Cardiac fibroblast (primary cell): ENCODE results near the gene ETDC.

Source experiments
- DNase-seq, 2 donors: peaks; one replicate each; pipeline versions ENCODE4 v3.0.0 to v3.0.0-alpha.2; 2010; ENCODE audit warnings: low read depth in 2 of 2
- H3K4me3 ChIP-seq, 2 donors: replicated peaks in 1 of 2; 1 replicate in 1 of 2; 2 replicates in 1 of 2; pipeline ENCODE4 v1.5.1; 2011; ENCODE audit warnings: low read depth in 2 of 2, low read length in 2 of 2, mild to moderate bottlenecking in 2 of 2, moderate library complexity in 1 of 2
- CTCF ChIP-seq: IDR thresholded peaks from one replicate; pipeline ENCODE4 v1.5.1; 2011; ENCODE audit warnings: low read depth, mild to moderate bottlenecking, low read length, inconsistent platforms

Gene ETDC

DNA sequence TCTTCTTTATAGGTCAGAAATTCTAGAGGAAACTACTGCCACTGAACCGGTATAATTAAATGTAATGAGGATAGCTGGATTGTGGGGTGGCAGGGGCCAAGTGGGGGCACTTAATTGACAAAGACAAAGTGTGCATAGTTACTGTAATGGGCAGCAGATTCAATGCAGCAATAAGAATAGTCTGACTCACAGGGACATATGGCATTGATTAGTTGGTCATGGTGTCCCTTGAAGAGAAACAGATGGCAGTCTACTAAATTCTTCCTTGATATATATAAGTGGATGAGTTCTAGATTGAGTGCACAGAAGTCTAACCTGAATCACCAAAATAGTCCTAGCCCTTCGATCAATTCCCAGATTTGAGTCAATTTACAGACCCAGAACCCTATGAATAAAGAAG is 31.6 kb downstream of the ETDC start:
- peak; percentile 30 to 39 for DNase-seq
- no peak overlapping the region for H3K4me3 ChIP-seq
- TF ChIP-seq CTCF, result no peak

- DNase-seq, result peak; percentile 68 to 69
- H3K4me3 ChIP-seq, result peak overlapping the region; percentile 66 to 68
- TF ChIP-seq CTCF, result no peak
Observed at GRCh38 chrX:135345107-135345589, 35.9 kb downstream of the ETDC start.

GRCh38 chrX:135346975-135347374 is 37.7 kb downstream of the ETDC start:
- no peak for TF ChIP-seq CTCF
- H3K4me3 ChIP-seq, result no peak overlapping the region
- DNase-seq, result peak in 1 of 2 donors; percentile 64

DNA sequence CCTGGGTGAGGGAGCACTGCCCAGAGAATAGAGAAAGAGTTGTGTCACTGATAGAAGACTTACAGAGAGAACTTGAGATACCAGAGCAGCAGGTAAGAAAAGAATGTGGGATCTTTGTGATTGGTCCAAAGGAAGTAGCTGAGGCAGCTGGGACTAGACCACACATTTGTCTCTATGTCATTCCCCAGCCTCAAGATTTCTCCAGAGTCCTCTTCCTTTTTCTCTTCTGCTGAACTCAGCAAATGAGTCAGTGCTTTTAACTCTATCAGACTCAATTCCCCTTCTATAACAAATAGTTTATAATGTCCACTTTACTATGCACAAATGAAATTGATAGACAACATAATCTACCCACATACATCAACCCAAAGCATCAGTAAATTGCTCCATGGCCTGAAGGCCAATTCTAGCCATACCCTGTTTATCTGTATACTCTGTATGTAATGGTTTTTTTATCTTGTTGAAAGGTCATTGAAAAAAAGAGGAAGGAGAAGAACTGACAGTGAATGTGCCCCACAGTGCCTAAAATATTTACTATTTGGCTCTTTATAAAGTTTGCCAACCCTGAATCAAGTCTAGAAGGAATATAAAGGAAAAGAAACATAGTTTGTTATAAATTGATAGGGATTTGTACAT is 38.2 kb downstream of the ETDC start:
- no peak for TF ChIP-seq CTCF
- no peak overlapping the region for H3K4me3 ChIP-seq
- no peak for DNase-seq

DNA sequence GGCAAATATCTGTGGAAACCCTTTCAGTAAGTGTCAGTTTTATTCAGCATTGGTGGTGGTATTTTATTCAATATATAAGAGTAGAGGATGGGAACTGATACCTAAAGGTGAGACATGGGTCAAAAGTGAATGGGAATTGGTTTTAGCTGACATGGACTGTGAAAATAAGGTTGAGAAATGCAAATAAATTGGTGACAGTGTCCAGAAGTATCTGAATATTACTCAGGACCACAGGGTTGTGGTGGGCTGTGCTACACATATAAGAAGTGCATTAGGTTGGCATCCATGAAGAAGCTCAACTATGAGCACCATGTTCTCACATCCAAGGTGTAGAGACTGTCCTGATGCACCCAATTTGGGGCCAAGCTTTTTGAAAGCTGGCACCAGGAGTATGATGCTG is 45.0 kb downstream of the ETDC start:
- no peak for DNase-seq
- TF ChIP-seq CTCF, result no peak
- no peak overlapping the region for H3K4me3 ChIP-seq
